Esophagus muscularis mucosa (tissue), 4 donors: Measurements from ENCODE around the gene NPC1. TPM values are rescaled to one million over a fixed set of nuclear protein-coding genes. Genes with fewer than 3 reads are reported as not detected.
A peak's percentile ranks its signal among the peaks of the same experiment; 100 is the strongest.

Source experiments
- DNase-seq: peaks from one replicate; pipeline ENCODE4 v3.0.0-alpha.2; 2017; ENCODE audit errors: extremely low spot score
- H3K27ac ChIP-seq, 4 donors: fragments of 200-600 bp; sonication (generic); replicated peaks in 1 of 4; 1 replicate in 3 of 4; 2 replicates in 1 of 4; pipeline ENCODE4 v1.5.1; 2016 to 2019; ENCODE audit warnings: mild to moderate bottlenecking in 1 of 4
- H3K27me3 ChIP-seq, 4 donors: fragments of 200-600 bp; sonication (generic); one replicate each; pipeline versions ENCODE4 v1.5.1 to v1.6.0; 2016 to 2019
- H3K36me3 ChIP-seq, 4 donors: fragments of 200-600 bp; sonication (generic); one replicate each; pipeline ENCODE4 v1.5.1; 2016 to 2019
- H3K4me1 ChIP-seq, 4 donors: fragments of 200-600 bp; sonication (generic); one replicate each; pipeline ENCODE4 v1.5.1; 2016 to 2019
- H3K4me3 ChIP-seq, 4 donors: fragments of 200-600 bp; sonication (generic); 1 replicate in 2 of 4; 2 replicates in 2 of 4; pipeline ENCODE4 v1.5.1; 2016 to 2019; ENCODE audit warnings: mild to moderate bottlenecking in 4 of 4, moderate library complexity in 1 of 4
- H3K9me3 ChIP-seq, 4 donors: fragments of 200-600 bp; sonication (generic); 1 replicate in 3 of 4; 2 replicates in 1 of 4; pipeline ENCODE4 v1.5.1; 2016 to 2019
- CTCF ChIP-seq, 3 experiments: fragments of 200-600 bp in 2 of 3; fragments of 450-650 bp in 1 of 3; sonication (generic) in 2 of 3; IDR thresholded peaks; one replicate each; pipeline ENCODE4 v1.5.1; 2017 to 2019; ENCODE audit warnings: antibody characterized with exemption in 3 of 3, mild to moderate bottlenecking in 2 of 3, moderate library complexity in 1 of 3
- EP300 ChIP-seq: sonication (generic); formaldehyde crosslinking; IDR thresholded peaks from one replicate; pipeline ENCODE4 v1.6.1; 2017; ENCODE audit warnings: antibody characterized with exemption
- POLR2A ChIP-seq: fragments of 450-650 bp; IDR thresholded peaks from one replicate; pipeline ENCODE4 v1.6.1; 2017; ENCODE audit warnings: antibody characterized with exemption, moderate library complexity, mild to moderate bottlenecking, low read depth
- POLR2AphosphoS5 ChIP-seq, 2 donors: sonication (generic); formaldehyde crosslinking; IDR thresholded peaks; one replicate each; pipeline ENCODE4 v1.6.1; 2017; ENCODE audit warnings: antibody characterized with exemption in 2 of 2
- WGBS: methylation state at CpG from one replicate; pipeline ENCODE4 v1.1.5; 2018; 5-methylcytosine and 5-hydroxymethylcytosine counted together
- intact Hi-C: fragments of 100-400 bp; cut with DNase I; formaldehyde crosslinking; loops from one replicate; pipeline ENCODE4 v1.15.1; 2023
- small RNA-seq, 3 donors: library from RNA; depleted of rRNA; stranded (forward); fragments of <200 nt; gene quantifications; one replicate each; pipeline ENCODE3, GENCODE V24; 2016
- total RNA-seq, 4 donors: library from RNA; depleted of rRNA; stranded (reverse); fragments of >200 nt; gene quantifications; one replicate each; pipeline versions ENCODE4 v1.1.0 to v1.2.1, GENCODE V29; 2016

The NPC1 gene
- total RNA-seq, 4 donors from 2014 or later: 39.9 to 63.7 (median 45.6) TPM

GRCh38 chr18:23487738-23488570 lies 98.4 kb downstream of the NPC1 start:
- no peak for DNase-seq
- peak overlapping the region; percentile 65 to 74 (median 66) for H3K27ac ChIP-seq
- peaks cover 0 to 20% (median 15%) of the 10 kb centered on the region in 4 donors for H3K4me1 ChIP-seq
- intact Hi-C loops: no loop called here
- H3K36me3 ChIP-seq: peaks cover 0 to 5% (median 2%) of the 10 kb centered on the region in 4 donors
- TF ChIP-seq EP300: no peak
- no peak for TF ChIP-seq POLR2AphosphoS5 (IDR thresholded peaks at IDR 0.05)
- no peak for TF ChIP-seq POLR2A
- no peak for TF ChIP-seq CTCF (IDR thresholded peaks at IDR 0.05)
- H3K9me3 ChIP-seq: no peaks in the 10 kb centered on the region
- no peaks in the 10 kb centered on the region for H3K27me3 ChIP-seq
- peak overlapping the region; percentile 24 to 42 (median 30) for H3K4me3 ChIP-seq
- 45% methylated on average over 14 of the region's 14 CpGs for WGBS

DNA sequence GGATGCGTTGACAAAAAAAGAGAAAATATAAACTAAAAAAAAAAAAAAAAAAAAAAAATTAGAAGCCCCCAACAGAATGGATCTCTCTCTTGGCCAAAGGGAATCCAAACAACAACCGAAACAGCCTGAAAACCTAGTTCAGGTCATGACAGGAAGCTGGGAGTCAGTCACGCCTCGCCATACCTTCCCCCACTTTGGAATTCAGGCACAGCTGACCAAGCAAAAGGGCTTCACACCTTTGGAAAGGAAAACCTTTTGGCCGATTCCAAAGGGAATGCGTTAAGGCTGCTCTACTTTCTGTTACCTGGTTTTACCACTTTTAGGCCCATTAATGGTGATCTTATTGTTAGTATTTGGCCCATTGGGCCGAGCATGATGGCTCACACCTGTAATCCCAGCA lies 100.9 kb downstream of the NPC1 start:
- Histone ChIP-seq H3K27ac (no peak overlapping the region), H3K4me1 (peaks cover 0 to 20% (median 15%) of the 10 kb centered on the region in 4 donors), H3K4me3 (no peak overlapping the region), H3K36me3 (peaks cover 10 to 31% (median 22%) of the 10 kb centered on the region in 4 donors), H3K27me3 (no peaks in the 10 kb centered on the region), H3K9me3 (no peaks in the 10 kb centered on the region)
- 92% methylated on average over 7 of the region's 7 CpGs for WGBS
- intact Hi-C loops: no loop called here
- no peak for DNase-seq
- TF ChIP-seq EP300: no peak
- TF ChIP-seq CTCF (IDR thresholded peaks at IDR 0.05): no peak
- TF ChIP-seq POLR2A: no peak

- no peak for DNase-seq
- no peak overlapping the region for H3K27ac ChIP-seq
- peaks cover 17 to 38% (median 30%) of the 10 kb centered on the region in 4 donors for H3K36me3 ChIP-seq
- no peaks in the 10 kb centered on the region for H3K9me3 ChIP-seq
- peaks cover 0 to 20% (median 15%) of the 10 kb centered on the region in 4 donors for H3K4me1 ChIP-seq
- H3K4me3 ChIP-seq: no peak overlapping the region
- intact Hi-C loops: no loop called here
- no peaks in the 10 kb centered on the region for H3K27me3 ChIP-seq
- no peak for TF ChIP-seq POLR2AphosphoS5 (IDR thresholded peaks at IDR 0.05)
- no peak for TF ChIP-seq POLR2A
- no peak for TF ChIP-seq EP300
- TF ChIP-seq CTCF (IDR thresholded peaks at IDR 0.05): no peak
- WGBS: 64% methylated on average over 5 of the region's 8 CpGs
These were observed 101.6 kb downstream of the NPC1 start for GRCh38 chr18:23484561-23485182.

Small RNA genes lying within 50 kb of the gene (small RNA-seq; reads per million reads assigned to genes)
- gene AC026634.1 (0 reads per million in 3 donors), gene RF00019 (0 reads per million in 3 donors)

Other genes starting within 250 kb of the NPC1 start
- 10 to 100 TPM; 38.7 to 52.2 (median 46.3) TPM for gene RIOK3, start 133.2 kb downstream of the NPC1 start, total RNA-seq
- gene RMC1, start 83.0 kb downstream of the NPC1 start, total RNA-seq: 10 to 100 TPM; 24.9 to 41.0 (median 31.0) TPM
- gene ANKRD29, start 76.4 kb upstream of the NPC1 start, total RNA-seq: 10 to 100 TPM in 2 of 4 donors, 1 to 10 TPM in 2; 7.8 to 14.4 (median 10.9) TPM
- 10 to 100 TPM in 3 of 4 donors, 1 to 10 TPM in 1; 7.5 to 12.9 (median 11.7) TPM for gene LAMA3, start 102.9 kb upstream of the NPC1 start, total RNA-seq